GOT3 (cell line): Measurements from ENCODE around the gene EML4.

Experiments
- DNase-seq: peaks from one replicate; lab custom pipeline; 2025; ENCODE audit warnings: mixed read lengths; lab: John Stamatoyannopoulos, UW

EML4 gene

GRCh38 chr2:42138163-42139015 is 30.8 kb upstream of the EML4 start:
- no peak for DNase-seq

- DNase-seq = no peak
Measured at GRCh38 chr2:42139101-42139500, 30.1 kb upstream of the EML4 start.

GRCh38 chr2:42140496-42140895 is 28.7 kb upstream of the EML4 start:
- no peak for DNase-seq

GRCh38 chr2:42141687-42142546 is 27.2 kb upstream of the EML4 start:
- DNase-seq = peak; percentile 47

- DNase-seq = no peak
Measured at GRCh38 chr2:42142547-42143184, 26.5 kb upstream of the EML4 start.

GRCh38 chr2:42147641-42148274 is 21.4 kb upstream of the EML4 start:
- no peak for DNase-seq

- DNase-seq = no peak
Measured at GRCh38 chr2:42150159-42150558, 19.0 kb upstream of the EML4 start.

GRCh38 chr2:42153944-42154581 is 15.1 kb upstream of the EML4 start:
- no peak for DNase-seq

- no peak for DNase-seq
Measured at GRCh38 chr2:42156721-42157120, 12.4 kb upstream of the EML4 start.

GRCh38 chr2:42161444-42161843 is 7.7 kb upstream of the EML4 start:
- no peak for DNase-seq

- no peak for DNase-seq
Measured at GRCh38 chr2:42163444-42164045, 5.6 kb upstream of the EML4 start.

- no peak for DNase-seq
Measured at GRCh38 chr2:42164046-42164445, 5.1 kb upstream of the EML4 start.

GRCh38 chr2:42164971-42165370 is 4.2 kb upstream of the EML4 start:
- DNase-seq = no peak

- no peak for DNase-seq
Measured at GRCh38 chr2:42167458-42167857, 1.7 kb upstream of the EML4 start.

- DNase-seq = no peak
Measured at GRCh38 chr2:42168459-42169099, 574 bp upstream of the EML4 start.

- DNase-seq = no peak
Measured at GRCh38 chr2:42169874-42170521, 845 bp downstream of the EML4 start.

GRCh38 chr2:42170619-42171395 is 1.7 kb downstream of the EML4 start:
- no peak for DNase-seq

- DNase-seq = no peak
Measured at GRCh38 chr2:42171396-42171980, 2.3 kb downstream of the EML4 start.

GRCh38 chr2:42172020-42172419 is 2.9 kb downstream of the EML4 start:
- DNase-seq = no peak
